CD4-positive, alpha-beta memory T cell (primary cell): ENCODE measurements around the gene PDS5B. TPM values are rescaled to one million over a fixed set of nuclear protein-coding genes. Genes with fewer than 3 reads are reported as not detected.

ENCODE experiments used
- CTCF ChIA-PET: fragments of 350-600 bp; sonication (Branson Sonifier 250); formaldehyde crosslinking; loops from one replicate; lab custom pipeline; 2021; ENCODE audit warnings: inconsistent platforms; ENCODE audit not compliant: partially characterized antibody; lab: Charles Lee
- POLR2A ChIA-PET: fragments of 350-600 bp; sonication (Branson Sonifier 250); formaldehyde crosslinking; loops from one replicate; lab custom pipeline; 2021; ENCODE audit not compliant: partially characterized antibody; lab: Charles Lee
- DNase-seq, 5 donors: peaks; one replicate each; pipeline versions ENCODE4 v3.0.0 to v3.0.0-alpha.2; 2020 to 2022; ENCODE audit warnings: mixed read lengths in 1 of 5
- H3K27ac ChIP-seq: one replicate; pipeline ENCODE4 v1.7.0; 2013; ENCODE audit warnings: low read depth, low read length
- H3K27me3 ChIP-seq: 2 replicates; pipeline ENCODE4 v1.7.0; 2013; ENCODE audit warnings: mild to moderate bottlenecking, low read length, moderate library complexity; ENCODE audit not compliant: insufficient read depth
- H3K36me3 ChIP-seq: 2 replicates; pipeline ENCODE4 v1.7.0; 2013; ENCODE audit warnings: mild to moderate bottlenecking, low read length, moderate library complexity; ENCODE audit not compliant: insufficient read depth
- H3K4me1 ChIP-seq: 2 replicates; pipeline ENCODE4 v1.7.0; 2013; ENCODE audit warnings: mild to moderate bottlenecking, low read length, moderate library complexity; ENCODE audit not compliant: insufficient read depth
- H3K4me3 ChIP-seq, 2 donors: one replicate each; pipeline ENCODE4 v1.7.0; 2013; ENCODE audit warnings: low read length in 2 of 2, mild to moderate bottlenecking in 1 of 2
- H3K9me3 ChIP-seq, 2 donors: one replicate each; pipeline ENCODE4 v1.7.0; 2013; ENCODE audit warnings: low read length in 2 of 2, control low read depth in 1 of 2; ENCODE audit not compliant: control insufficient read depth in 1 of 2
- H3K27ac Mint-ChIP-seq, 7 donors: one replicate each; pipeline ENCODE4 v1.8.0; 2020 to 2021; ENCODE audit warnings: mixed read lengths in 7 of 7, mild to moderate bottlenecking in 6 of 7, inconsistent platforms in 3 of 7, moderate library complexity in 3 of 7
- H3K27me3 Mint-ChIP-seq, 2 donors: one replicate each; pipeline ENCODE4 v1.8.0; 2020 to 2021; ENCODE audit warnings: mixed read lengths in 2 of 2
- H3K36me3 Mint-ChIP-seq, 2 donors: one replicate each; pipeline ENCODE4 v1.8.0; 2020 to 2021; ENCODE audit warnings: mixed read lengths in 2 of 2, inconsistent platforms in 1 of 2, mild to moderate bottlenecking in 1 of 2
- H3K4me1 Mint-ChIP-seq, 4 donors: one replicate each; pipeline ENCODE4 v1.8.0; 2020 to 2021; ENCODE audit warnings: mixed read lengths in 4 of 4, mild to moderate bottlenecking in 1 of 4
- H3K4me3 Mint-ChIP-seq, 8 donors: one replicate each; pipeline ENCODE4 v1.8.0; 2020 to 2021; ENCODE audit warnings: mixed read lengths in 8 of 8, mild to moderate bottlenecking in 7 of 8, moderate library complexity in 6 of 8, inconsistent platforms in 3 of 8
- H3K9me3 Mint-ChIP-seq, 8 donors: one replicate each; pipeline ENCODE4 v1.8.0; 2020 to 2021; ENCODE audit warnings: mixed read lengths in 8 of 8, mild to moderate bottlenecking in 5 of 8, inconsistent platforms in 3 of 8, moderate library complexity in 1 of 8
- intact Hi-C: fragments of 100-400 bp; cut with micrococcal nuclease; formaldehyde crosslinking; loops from one replicate; pipeline ENCODE4 v1.15.1; 2023
- polyA plus RNA-seq, 2 donors: library from polyadenylated mRNA; unstranded; fragments of 300-500 nt; fragmentation: Illumina TruSeq; gene quantifications; one replicate each; pipeline ENCODE4 v1.2.3, GENCODE V29; 2021
- total RNA-seq, 2 experiments: library from RNA; stranded (reverse); gene quantifications; one replicate each; pipeline ENCODE4 v1.2.3, GENCODE V29; 2021

Gene PDS5B
- total and polyA plus RNA-seq, 4 experiments from 2014 or later, result 28.7 to 56.3 (median 42.4) TPM

DNA sequence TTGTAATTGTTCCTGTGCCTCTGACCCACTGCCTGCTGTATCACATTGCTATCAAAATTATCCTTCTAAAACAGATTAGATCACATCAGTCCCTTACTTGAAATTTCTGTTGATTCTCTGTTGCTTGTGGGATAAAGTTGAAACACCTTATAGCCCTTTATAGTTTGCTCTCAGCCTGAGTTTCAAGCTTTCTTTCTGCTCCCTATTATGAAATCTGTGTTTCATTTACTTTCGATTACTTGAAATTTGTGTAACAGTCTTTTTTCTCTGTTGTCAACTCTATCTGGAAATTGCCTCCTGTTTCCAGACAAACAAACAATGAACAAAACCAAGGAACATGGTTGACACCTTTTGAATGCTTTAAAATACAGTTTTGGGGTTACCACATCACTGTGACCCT, 167.9 kb downstream of the PDS5B start:
- peaks cover 63 to 65% of the 10 kb centered on the region in 2 donors for H3K36me3 Mint-ChIP-seq
- Histone ChIP-seq H3K9me3 (no peaks in the 10 kb centered on the region), H3K27me3 (no peaks in the 10 kb centered on the region), H3K36me3 (no peaks in the 10 kb centered on the region), H3K4me1 (no peaks in the 10 kb centered on the region), H3K4me3 (no peak overlapping the region), H3K27ac (no peak overlapping the region)
- POLR2A ChIA-PET, result no interaction called here
- CTCF ChIA-PET, result no interaction called here
- intact Hi-C loops, result no loop called here
- H3K27me3 Mint-ChIP-seq, result no peaks in the 10 kb centered on the region
- no peak for DNase-seq
- peak overlapping the region in 1 of 7 donors; percentile 14 for H3K27ac Mint-ChIP-seq
- no peaks in the 10 kb centered on the region for H3K9me3 Mint-ChIP-seq
- H3K4me3 Mint-ChIP-seq, result no peak overlapping the region
- no peaks in the 10 kb centered on the region for H3K4me1 Mint-ChIP-seq

DNA sequence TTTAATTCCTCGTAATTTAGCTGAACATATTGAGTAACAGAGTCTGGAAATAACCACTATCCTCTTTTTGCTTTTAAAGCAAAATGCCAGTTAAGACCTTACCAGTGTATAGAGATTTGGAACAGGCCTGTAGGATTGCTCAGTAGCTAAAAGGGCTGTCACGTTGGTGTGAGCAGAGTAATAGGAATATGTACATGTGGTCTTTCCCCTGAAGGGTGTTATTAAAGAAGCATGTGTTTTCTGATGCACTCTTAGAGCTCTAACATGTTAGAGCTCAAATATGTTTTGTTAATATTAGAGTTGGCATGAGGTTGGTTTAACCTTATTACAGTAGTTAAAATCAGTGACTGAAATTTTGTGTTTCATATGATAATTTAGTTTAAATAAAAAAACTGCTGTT, 172.9 kb downstream of the PDS5B start:
- Histone ChIP-seq H3K27me3 (no peaks in the 10 kb centered on the region), H3K27ac (no peak overlapping the region), H3K4me3 (no peak overlapping the region), H3K36me3 (peaks cover 13% of the 10 kb centered on the region), H3K4me1 (no peaks in the 10 kb centered on the region), H3K9me3 (no peaks in the 10 kb centered on the region)
- Mint-ChIP-seq H3K9me3 (peaks cover 0 to 14% (median 6%) of the 10 kb centered on the region in 8 donors), H3K27ac (no peak overlapping the region), H3K27me3 (no peaks in the 10 kb centered on the region), H3K36me3 (peaks cover 70 to 74% of the 10 kb centered on the region in 2 donors), H3K4me1 (peaks cover 0 to 5% (median 0%) of the 10 kb centered on the region in 4 donors), H3K4me3 (no peak overlapping the region)
- POLR2A ChIA-PET, result interaction anchor here (0.7 kb wide), 1 partner anchor 428 kb away, joined by 3 read pairs; no protein-coding TSS in a partner anchor
- DNase-seq, result no peak
- CTCF ChIA-PET, result no interaction called here
- intact Hi-C loops, result no loop called here

DNA sequence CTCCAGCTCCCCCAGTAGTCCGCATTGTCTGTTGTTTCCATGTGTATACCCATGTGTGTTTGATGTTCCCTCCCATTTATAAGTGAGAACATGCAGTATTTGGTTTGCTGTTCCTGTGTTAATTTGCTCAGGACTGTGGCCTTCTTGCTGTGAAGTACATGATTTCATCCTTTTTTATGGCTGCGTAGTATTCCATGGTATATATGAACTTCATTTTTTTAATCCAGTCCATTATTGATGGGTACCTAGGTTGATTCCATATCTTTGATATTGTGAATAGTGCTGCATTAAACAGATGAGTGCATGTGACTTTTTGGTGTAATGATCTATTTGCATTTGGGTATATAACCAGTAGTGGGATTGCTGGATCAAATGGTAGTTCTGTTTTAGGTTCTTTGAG, 175.2 kb downstream of the PDS5B start:
- peaks cover 13% of the 10 kb centered on the region for H3K36me3 ChIP-seq
- H3K4me3 ChIP-seq, result no peak overlapping the region
- no peaks in the 10 kb centered on the region for H3K27me3 ChIP-seq
- H3K36me3 Mint-ChIP-seq, result peaks cover 60 to 61% of the 10 kb centered on the region in 2 donors
- no peak overlapping the region for H3K4me3 Mint-ChIP-seq
- peaks cover 0 to 5% (median 0%) of the 10 kb centered on the region in 4 donors for H3K4me1 Mint-ChIP-seq
- H3K9me3 ChIP-seq, result no peaks in the 10 kb centered on the region
- H3K4me1 ChIP-seq, result no peaks in the 10 kb centered on the region
- no peak overlapping the region for H3K27ac ChIP-seq
- H3K9me3 Mint-ChIP-seq, result peaks cover 0 to 14% (median 6%) of the 10 kb centered on the region in 8 donors
- ChIA-PET POLR2A (no interaction called here), CTCF (interaction anchor here (1.0 kb wide), 1 partner anchor 93 kb away, joined by 3 read pairs; no protein-coding TSS in a partner anchor)
- H3K27ac Mint-ChIP-seq, result no peak overlapping the region
- H3K27me3 Mint-ChIP-seq, result no peaks in the 10 kb centered on the region
- no peak for DNase-seq
- intact Hi-C loops, result no loop called here

DNA sequence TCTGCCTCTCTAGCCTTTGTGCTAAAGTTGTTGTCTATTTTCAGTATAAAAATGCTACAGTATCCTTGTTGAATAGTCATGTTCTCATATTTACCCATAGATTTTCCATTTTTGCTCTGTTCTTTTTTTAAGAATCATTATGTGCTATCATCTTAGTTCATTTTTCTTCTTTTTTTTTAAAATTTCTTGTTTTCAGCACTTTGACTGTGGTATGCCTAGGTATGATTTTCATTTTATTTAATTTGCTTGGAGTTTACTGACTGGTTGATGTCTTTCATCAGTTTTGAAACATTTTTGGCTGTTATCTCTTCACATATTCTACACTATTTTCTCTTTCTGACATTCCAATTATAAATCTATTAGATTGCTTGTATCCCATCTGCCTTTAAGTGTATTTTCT, 192.9 kb downstream of the PDS5B start:
- Histone ChIP-seq H3K4me1 (peaks cover 15% of the 10 kb centered on the region), H3K27ac (no peak overlapping the region), H3K4me3 (no peak overlapping the region), H3K27me3 (no peaks in the 10 kb centered on the region), H3K9me3 (no peaks in the 10 kb centered on the region), H3K36me3 (no peaks in the 10 kb centered on the region)
- Mint-ChIP-seq H3K27ac (peak overlapping the region in 3 of 7 donors; percentile 0 to 36 (median 26)), H3K4me3 (no peak overlapping the region), H3K27me3 (no peaks in the 10 kb centered on the region), H3K36me3 (peaks cover 38% of the 10 kb centered on the region in 2 donors), H3K4me1 (peaks cover 15 to 17% (median 16%) of the 10 kb centered on the region in 4 donors), H3K9me3 (peaks cover 0 to 3% (median 0%) of the 10 kb centered on the region in 8 donors)
- DNase-seq, result no peak
- intact Hi-C loops, result no loop called here
- CTCF ChIA-PET, result no interaction called here
- POLR2A ChIA-PET, result no interaction called here

DNA sequence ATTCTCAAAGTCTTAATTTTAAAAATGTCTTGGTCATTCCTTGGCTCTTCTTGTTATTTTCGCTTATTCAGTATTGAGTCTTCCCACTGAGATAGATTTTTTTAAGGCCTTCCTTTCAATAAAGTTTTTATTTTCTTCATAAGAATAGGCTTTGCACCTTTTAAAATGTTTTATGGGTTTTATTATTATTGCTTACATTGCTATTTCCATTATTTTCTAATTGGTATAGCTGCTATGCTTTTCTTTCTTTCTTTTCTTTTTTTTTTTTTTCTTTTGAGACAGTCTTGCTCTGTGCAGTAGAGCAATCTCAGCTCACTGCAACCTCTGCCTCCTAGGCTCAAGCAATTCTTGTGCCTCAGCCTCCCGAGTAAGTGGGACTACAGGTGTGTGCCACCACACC, 195.7 kb downstream of the PDS5B start:
- POLR2A ChIA-PET, result no interaction called here
- H3K4me3 ChIP-seq, result no peak overlapping the region
- H3K4me1 ChIP-seq, result peaks cover 18% of the 10 kb centered on the region
- Mint-ChIP-seq H3K4me1 (peaks cover 17 to 22% (median 20%) of the 10 kb centered on the region in 4 donors), H3K4me3 (no peak overlapping the region), H3K27ac (peak overlapping the region in 1 of 7 donors; percentile 31), H3K9me3 (peaks cover 0 to 3% (median 0%) of the 10 kb centered on the region in 8 donors), H3K27me3 (no peaks in the 10 kb centered on the region), H3K36me3 (peaks cover 19 to 26% of the 10 kb centered on the region in 2 donors)
- intact Hi-C loops, result no loop called here
- CTCF ChIA-PET, result no interaction called here
- H3K27me3 ChIP-seq, result no peaks in the 10 kb centered on the region
- no peak for DNase-seq
- H3K27ac ChIP-seq, result no peak overlapping the region
- no peaks in the 10 kb centered on the region for H3K36me3 ChIP-seq
- no peaks in the 10 kb centered on the region for H3K9me3 ChIP-seq

DNA sequence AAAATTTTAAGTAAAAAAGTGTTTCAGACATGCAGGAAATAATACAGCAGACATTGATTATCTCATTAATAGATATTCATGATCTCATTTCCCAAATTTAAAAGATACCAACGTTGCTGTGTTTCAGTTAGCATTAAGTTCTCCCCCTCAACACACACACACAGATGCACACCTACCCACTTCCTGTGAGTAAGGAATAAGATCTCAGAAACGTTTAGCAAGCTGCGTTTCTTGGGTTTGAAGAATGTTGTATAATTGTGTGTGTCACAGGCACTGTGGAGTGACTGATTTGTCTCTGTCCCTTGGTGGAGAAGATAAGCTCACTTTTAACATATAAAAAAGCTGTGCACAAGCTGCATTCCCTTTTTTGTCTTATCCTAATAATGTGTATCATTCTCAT, 196.8 kb downstream of the PDS5B start:
- H3K27ac Mint-ChIP-seq, result peak overlapping the region in 3 of 7 donors; percentile 18 to 68 (median 19)
- no peaks in the 10 kb centered on the region for H3K27me3 ChIP-seq
- peaks cover 18% of the 10 kb centered on the region for H3K4me1 ChIP-seq
- H3K4me3 Mint-ChIP-seq, result peak overlapping the region in 7 of 8 donors; percentile 13 to 77 (median 49)
- H3K4me1 Mint-ChIP-seq, result peaks cover 17 to 22% (median 20%) of the 10 kb centered on the region in 4 donors
- H3K27me3 Mint-ChIP-seq, result no peaks in the 10 kb centered on the region
- H3K27ac ChIP-seq, result no peak overlapping the region
- H3K9me3 Mint-ChIP-seq, result peaks cover 0 to 3% (median 0%) of the 10 kb centered on the region in 8 donors
- no peaks in the 10 kb centered on the region for H3K36me3 ChIP-seq
- H3K9me3 ChIP-seq, result no peaks in the 10 kb centered on the region
- no peak overlapping the region for H3K4me3 ChIP-seq
- ChIA-PET POLR2A (interaction anchor here (0.7 to 1.1 kb wide), 2 partner anchors 9 to 468 kb away, joined by 3 read pairs; partner anchors contain the start of genes BRCA2 and ZAR1L), CTCF (no interaction called here)
- intact Hi-C loops, result no loop called here
- DNase-seq, result peak in 2 of 5 donors; percentile 15 to 16
- H3K36me3 Mint-ChIP-seq, result peaks cover 17 to 21% of the 10 kb centered on the region in 2 donors

DNA sequence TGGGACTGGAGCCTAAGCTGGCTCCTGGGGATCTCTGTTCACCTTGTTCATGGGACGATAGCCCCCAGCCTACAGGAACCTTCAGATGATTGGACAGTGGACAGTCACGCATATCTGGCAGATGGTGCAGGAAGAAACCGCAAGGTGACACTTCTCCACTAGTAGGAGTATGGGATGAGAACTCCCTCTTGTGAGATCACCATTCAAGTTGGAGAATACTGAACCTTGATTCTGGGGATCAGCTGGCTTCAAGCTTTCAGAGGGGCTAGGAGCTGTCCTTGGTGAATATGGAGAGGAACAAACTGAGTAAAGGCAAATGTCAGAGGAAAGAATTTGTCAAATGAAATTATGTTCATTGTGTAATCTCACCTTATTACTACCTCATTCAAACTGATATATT, 204.5 kb downstream of the PDS5B start:
- no peak overlapping the region for H3K27ac ChIP-seq
- ChIA-PET POLR2A (no interaction called here), CTCF (no interaction called here)
- H3K4me3 Mint-ChIP-seq, result peak overlapping the region in 3 of 8 donors; percentile 32 to 66 (median 55)
- peak overlapping the region in 6 of 7 donors; percentile 0 to 88 (median 56) for H3K27ac Mint-ChIP-seq
- no peaks in the 10 kb centered on the region for H3K27me3 ChIP-seq
- intact Hi-C loops, result no loop called here
- no peak overlapping the region for H3K4me3 ChIP-seq
- peaks cover 23 to 28% (median 25%) of the 10 kb centered on the region in 4 donors for H3K4me1 Mint-ChIP-seq
- H3K27me3 Mint-ChIP-seq, result no peaks in the 10 kb centered on the region
- no peaks in the 10 kb centered on the region for H3K9me3 ChIP-seq
- H3K36me3 ChIP-seq, result no peaks in the 10 kb centered on the region
- H3K36me3 Mint-ChIP-seq, result peaks cover 0 to 5% of the 10 kb centered on the region in 2 donors
- H3K4me1 ChIP-seq, result peaks cover 18% of the 10 kb centered on the region
- H3K9me3 Mint-ChIP-seq, result no peaks in the 10 kb centered on the region
- DNase-seq, result no peak
